Body of pancreas (tissue), 4 donors: ENCODE data around the gene DNAJC28.
"Not testable (repeated sequence)": the region's sequence is repeated elsewhere in the genome, so short reads cannot be mapped to it uniquely, and the experiment has no call there.

ENCODE experiments used
- CTCF ChIP-seq, 7 experiments: fragments of 450-650 bp in 4 of 7; fragments of 200-600 bp in 3 of 7; sonication (generic) in 3 of 7; IDR thresholded peaks; one replicate each; pipeline ENCODE4 v1.5.1; 2016 to 2019; ENCODE audit warnings: antibody characterized with exemption in 7 of 7
- POLR2A ChIP-seq, 3 donors: fragments of 450-650 bp; IDR thresholded peaks; one replicate each; pipeline ENCODE4 v1.6.1; 2016; ENCODE audit warnings: antibody characterized with exemption in 3 of 3, mild to moderate bottlenecking in 2 of 3

GRCh38 chr21:33469183-33469582, 22.3 kb downstream of the DNAJC28 start:
- TF ChIP-seq CTCF, POLR2A (IDR thresholded peaks at IDR 0.05): not testable (repeated sequence)
